GM18873 (cell line): ENCODE data around the gene TIMM23.
"Not testable (repeated sequence)": the region's sequence is repeated elsewhere in the genome, so short reads cannot be mapped to it uniquely, and the experiment has no call there.

Experiments
- ATAC-seq: cut with Tn5 transposase; IDR thresholded peaks from one replicate; pipeline ENCODE4 v1.9.1; 2021; ENCODE audit warnings: mild to moderate bottlenecking, moderate library complexity, moderate number of reproducible peaks; ENCODE audit not compliant: unreplicated experiment, low FRiP score

The TIMM23 gene

DNA sequence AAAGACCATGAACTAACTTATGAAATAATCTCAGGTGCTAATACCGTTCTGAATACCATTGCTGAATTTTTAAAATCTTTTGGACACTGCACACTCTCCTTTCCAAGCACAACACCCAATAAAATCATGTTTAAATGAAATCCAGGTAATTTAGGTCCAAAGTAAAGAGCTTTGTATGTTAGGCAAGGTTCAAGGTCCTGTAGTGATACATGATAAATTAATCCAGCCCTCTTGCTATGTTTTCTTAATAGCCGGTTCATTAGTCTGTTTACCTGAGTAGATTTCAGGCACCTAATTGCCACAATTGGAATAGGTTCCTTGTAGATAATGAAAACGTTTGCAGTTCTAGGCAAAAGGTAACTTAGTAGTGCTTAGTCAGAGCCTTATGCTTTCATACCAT lies 13.3 kb downstream of the TIMM23 start:
- ATAC-seq, result not testable (repeated sequence)

DNA sequence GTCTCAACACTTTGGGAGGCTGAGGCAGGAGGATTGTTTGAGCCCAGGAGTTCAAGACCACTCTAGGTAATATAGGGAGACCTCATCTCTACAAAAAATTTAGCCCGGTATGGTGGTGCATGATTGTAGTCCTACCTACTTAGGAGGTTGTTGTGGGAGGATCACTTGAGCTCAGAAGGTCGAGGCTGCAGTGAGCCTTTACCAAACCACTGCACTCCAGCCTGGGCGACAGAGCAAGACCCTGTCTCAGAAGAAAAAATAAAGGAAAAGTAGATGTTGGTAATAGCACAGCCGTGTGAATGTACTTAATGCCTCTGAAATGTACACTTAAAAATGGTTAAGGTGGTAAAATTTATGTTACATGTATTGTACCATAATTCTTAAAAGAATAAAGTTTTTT lies 25.3 kb downstream of the TIMM23 start:
- ATAC-seq, result no peak

DNA sequence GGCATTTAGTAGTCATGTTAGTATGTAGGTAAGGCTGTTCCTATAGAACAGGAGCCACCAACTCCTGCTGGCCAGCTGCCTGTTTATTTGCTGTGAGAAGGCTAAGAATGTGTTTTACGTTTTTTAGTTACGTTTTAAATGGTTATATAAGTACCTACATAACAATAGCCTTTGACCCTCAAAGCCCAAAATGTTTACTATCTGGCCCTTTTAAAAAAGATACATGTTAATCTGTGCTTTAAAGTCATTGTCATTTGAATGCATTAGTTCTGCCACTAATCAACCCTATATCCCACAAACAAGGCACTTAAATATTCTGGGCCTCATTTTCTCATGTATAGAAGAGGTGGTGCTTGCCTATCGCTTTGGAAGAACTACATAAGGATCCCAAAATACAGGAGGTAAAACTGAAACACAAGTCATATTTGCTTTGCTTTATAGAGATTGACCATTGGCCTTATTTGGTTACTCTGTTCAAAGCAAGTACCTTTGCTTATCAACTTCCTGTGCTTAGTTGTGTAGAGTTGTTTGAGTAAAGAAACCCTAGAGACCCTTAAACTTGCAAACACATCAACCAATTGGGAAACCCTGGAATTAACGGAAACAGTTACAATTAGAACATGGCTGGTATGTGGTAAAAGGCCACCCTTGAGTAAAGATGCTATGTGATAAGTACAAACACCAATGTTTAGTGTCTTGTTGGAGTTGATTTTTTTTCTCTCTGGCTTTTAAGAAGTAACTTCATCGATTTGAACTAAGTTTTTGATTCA lies 25.9 kb downstream of the TIMM23 start:
- no peak for ATAC-seq

DNA sequence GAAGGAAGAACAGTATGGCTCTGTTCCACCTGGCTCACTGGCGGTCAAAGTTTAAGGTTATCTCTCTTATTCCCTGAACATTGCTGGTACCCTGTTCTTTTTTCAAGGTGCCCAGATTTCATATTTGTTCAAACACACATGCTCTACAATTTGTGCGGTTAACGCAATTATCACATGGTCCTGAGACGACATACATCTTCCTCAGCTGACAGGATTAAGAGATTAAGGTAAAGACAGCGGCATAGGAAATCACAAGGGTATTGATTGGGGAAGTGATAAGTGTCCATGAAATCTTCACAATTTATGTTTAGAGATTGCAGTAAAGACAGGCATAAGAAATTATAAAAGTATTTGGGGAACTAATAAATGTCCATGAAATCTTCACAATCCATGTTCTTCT lies 27.7 kb downstream of the TIMM23 start:
- ATAC-seq, result not testable (repeated sequence)

DNA sequence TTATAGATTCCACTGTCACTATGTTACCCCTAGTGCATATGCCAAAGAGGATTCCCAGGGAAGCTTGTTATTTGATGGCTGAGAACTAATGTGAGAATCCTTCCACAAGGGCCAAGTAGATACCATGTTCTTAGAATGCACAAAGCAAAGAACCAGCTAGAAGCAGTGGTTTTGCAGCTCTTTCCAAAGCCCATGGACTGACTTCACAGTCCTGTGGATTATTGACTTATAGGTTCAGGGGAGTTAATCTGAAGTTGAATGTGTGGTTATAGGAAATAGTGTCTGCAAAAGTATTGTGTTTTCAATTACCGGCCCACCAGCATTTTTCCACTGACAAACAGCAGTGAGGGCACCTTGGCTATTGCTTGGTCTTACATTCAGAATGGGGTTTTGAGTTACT lies 28.2 kb downstream of the TIMM23 start:
- no peak for ATAC-seq

DNA sequence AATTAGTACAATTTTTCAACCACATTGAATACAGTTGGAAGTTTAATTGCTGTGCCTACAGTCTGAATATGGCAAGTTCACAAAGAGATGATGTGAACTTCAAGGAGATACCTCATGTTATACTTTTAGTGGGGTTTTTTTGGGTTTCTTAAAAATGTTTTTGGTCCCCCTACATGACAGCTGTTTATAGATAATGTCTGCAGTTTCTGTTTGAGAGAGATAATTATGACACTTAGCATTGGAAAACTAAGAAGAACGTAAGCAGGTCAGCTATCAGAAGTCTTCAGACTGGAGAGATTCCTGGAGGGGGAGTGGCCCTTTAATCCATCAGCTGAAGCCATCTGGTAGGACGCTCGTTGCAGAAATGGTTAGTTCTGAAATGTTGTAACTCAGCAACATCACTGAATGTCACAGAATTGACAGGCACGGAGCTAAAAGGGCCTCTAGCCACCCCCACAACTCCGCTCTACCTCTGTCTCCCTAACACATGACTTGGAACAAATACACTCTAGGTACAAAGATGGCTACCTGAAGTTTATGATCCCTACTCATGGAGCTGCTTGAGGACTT lies 29.0 kb downstream of the TIMM23 start:
- no peak for ATAC-seq

DNA sequence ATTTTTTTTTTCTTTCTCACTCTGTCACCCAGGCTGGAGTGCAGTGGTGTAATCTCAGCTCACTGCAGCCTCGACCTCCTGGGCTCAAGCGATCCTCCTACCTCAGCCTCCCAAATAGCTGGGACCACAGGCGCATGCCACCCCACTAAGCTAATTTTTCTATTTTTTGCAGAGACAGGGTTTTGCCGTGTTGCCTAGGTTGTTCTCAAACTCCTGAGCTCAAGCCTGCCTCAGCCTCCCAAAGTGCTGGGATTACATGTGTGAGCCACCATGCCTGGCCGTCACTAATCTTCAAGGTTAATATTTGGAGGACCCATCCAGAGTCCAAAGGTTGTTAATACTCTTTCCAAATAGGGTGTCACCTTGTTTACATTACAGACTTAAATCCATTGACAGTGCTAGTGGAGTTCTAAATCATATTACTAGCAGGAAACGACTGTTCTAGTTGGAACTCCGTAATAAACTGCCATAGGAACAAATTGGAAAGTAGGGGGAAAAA lies 29.9 kb downstream of the TIMM23 start:
- ATAC-seq, result not testable (repeated sequence)

DNA sequence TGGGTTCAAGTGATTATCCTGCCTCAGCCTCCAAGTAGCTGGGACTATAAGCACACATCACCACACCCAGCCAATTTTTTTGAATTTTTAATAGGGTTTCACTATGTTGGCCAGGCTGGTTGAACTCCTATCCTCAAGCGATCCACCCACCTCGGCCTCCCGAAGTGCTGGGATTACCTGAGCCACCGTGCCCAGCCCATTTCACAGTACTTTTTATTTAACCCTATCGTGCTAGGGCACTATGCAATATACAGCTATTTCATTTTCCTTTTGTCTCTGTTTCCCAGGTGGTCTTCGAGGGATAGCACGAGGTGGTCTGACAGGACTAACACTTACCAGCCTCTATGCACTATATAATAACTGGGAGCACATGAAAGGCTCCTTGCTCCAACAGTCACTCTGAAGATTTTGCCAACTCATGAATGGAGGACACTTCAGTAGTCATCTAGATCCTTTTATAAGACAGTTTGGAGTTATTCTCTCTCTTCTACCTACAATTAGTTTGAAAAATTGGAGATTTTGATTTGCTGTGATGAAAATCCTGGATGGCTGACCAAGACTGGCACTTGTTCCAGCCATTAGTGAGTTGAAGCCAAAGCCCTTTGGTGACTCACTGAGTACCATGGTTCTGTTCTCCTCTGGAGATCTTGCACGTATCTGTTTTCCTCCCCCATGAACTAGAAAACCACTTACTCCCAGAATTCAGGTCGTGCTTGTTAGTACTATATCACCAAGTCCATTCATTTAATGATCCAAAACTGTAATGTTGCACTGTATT lies 30.8 kb downstream of the TIMM23 start:
- ATAC-seq, result no peak

DNA sequence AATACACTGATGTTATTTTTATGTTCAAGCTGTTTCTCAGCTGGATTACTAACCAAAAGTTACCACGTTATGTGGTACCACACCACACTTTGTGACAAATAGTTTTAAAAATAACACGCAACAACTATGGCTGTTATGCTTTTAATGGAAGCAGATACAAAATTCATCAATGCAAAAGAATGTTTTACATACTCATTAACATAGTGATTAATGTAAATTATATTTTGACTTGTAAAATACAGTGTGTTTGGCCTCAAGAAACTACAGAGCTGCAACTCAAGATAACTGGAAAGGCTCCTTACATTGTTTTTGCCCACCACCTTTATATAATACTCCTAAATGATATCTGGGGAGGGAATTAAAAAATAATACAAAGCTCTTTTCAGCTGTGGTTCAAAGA lies 32.7 kb downstream of the TIMM23 start:
- ATAC-seq, result no peak

DNA sequence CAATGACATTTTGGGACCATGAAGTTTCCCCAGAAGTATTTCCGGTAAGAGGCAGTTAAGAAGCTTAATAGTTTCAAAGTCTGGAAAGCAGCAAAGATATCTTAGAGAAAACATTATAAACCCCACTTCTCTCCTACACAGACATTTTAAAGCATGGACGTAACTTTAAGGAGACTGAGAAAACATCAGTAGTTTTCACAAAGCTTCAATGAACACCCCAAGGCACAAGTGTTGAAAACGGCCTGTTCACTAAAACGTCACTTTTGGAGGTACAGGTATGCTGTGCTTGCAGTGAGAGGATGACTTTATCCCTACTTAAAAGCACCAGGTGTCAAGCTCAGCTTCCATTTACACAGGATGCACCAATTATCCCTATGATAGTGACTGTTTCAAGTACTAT lies 33.1 kb downstream of the TIMM23 start:
- no peak for ATAC-seq

DNA sequence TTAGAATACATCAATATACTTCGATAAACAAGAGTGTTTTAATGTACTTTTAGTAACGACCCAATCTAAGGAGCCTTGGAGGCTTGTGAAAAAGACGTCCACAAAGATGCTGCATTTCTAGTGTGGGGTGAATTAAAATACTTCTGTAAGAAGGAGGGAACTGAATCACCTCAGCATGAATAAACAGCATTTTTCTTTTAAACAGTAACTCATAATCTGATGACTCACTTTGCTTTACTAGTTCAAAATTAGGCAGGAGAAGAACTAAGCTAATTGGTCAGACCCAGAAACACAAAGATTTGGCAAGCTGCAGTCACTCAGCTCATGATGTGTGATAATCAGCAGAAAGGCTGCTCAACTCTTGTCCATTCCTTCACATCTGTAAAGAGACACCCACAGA lies 33.9 kb downstream of the TIMM23 start:
- ATAC-seq, result no peak

DNA sequence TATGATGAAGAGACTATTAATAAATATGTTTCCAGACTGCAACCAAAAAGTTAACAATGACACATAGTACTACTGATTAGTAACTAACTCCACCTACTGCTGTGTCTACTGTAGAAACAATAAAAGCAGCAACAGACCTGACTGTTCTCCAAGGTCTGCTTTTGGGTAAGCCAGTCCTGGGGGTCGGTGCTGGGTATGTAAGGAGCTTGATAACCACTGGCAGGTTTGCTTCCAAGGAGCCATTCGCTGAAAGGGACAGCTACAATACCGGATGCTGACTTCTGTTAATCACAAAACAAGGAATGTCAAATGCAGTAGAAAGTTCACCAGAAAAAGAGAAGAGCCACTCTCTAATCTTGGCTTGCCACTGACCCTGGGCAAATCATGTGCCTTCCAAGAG lies 40.5 kb downstream of the TIMM23 start:
- no peak for ATAC-seq

DNA sequence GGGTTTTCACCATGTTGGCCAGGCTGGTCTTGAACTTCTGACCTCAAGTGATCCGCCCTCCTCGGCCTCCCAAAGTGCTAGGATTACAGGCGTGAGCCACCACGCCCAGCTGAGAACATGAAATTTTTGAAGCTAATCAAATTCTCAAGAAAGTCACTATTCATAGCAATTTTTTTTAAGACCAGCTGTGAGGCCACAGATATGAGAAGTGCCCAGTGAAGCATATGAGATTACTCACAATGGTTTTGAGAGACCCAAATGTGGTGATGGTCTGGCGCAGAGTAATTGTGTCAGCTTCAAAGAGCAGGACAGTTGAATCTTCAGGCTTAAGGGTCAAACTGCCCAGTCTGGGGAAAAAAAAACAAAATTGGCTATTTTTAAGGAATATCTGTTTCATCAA lies 41.9 kb downstream of the TIMM23 start:
- ATAC-seq, result no peak

DNA sequence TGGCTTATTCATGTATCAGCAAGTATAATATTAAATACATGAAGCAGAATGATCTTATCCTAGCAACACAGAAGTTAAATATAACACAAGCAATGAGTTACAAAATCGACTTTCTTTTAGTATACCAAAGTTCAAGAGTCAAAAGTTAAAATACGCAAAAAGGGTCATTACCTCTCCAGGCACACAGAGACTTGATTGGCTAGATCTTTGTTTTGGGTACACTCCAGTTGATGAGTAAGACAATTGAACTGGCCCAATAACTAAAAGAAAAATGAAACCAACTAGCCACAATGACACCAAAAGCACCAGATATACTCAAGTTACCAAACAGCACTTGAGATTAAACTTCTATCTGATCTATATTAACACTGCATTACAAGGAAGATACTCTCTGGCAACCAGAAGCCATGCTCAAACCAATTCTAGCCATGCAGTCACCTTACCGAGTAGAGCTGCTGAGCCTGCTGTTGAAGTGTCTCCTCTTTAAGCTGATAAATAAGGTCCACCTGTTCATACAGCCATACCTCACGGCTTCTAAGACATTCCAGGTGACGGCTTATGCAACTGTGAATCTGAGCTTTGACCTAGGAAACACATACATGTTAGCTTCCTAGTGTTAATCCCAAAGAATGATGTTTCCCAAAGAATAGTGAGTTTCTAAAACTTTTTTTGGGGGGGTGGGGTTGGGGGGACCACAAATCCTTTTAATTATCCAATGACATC lies 42.6 kb downstream of the TIMM23 start:
- no peak for ATAC-seq

DNA sequence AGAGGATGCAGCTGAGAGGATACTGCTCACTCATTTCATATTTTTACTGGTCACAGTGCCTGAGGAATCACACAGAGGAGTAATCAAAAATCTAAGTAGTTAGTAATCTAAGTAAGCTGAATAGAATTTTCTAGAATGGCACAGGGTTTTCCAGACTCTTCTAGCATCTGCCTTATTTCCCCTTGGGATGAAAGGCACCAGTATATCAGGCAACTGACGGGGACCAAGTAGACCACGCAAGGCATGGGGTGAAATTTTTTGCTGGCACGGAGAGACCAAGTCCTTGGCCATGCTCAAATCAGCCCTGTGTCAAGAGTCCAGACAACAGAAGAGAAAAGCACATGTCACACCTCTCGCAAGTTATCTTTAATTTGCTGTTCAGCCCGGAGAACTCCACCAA lies 43.9 kb downstream of the TIMM23 start:
- ATAC-seq, result no peak

DNA sequence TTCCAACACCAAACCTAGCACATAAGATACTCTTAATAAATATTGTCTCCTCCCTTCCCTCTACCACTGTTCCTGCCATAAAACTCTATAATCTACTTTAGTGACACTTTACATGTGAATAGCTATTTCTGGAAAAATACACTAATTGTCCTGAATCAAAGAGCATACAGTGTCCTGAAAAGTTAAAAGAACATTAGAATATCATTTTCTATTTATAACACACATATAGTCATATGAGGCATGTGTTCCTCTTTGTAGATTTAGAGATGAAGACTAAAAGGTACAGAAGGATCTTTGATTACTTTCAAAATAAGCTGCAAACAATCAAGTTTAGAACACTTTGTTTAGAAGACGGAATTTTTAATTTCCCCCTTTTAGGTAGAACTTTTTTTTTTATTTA lies 44.5 kb downstream of the TIMM23 start:
- no peak for ATAC-seq

DNA sequence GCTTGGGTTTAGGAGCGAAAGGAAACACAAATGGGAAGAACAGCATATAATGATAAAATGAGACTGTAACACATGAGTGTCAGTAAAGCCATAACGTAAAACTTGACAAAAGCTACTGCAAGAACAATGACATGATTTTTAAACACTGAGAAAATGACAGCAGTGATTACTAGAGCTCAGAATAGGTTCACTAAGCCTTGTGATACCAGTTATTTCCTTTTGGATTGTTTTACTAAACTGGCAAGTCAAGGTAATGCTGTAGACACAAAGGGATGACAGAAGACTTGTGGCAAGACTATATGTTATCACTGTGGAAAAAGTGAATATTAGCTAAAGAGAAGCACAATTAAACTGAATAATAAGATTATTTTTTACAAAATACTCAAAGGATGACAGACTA lies 45.4 kb downstream of the TIMM23 start:
- ATAC-seq, result no peak

DNA sequence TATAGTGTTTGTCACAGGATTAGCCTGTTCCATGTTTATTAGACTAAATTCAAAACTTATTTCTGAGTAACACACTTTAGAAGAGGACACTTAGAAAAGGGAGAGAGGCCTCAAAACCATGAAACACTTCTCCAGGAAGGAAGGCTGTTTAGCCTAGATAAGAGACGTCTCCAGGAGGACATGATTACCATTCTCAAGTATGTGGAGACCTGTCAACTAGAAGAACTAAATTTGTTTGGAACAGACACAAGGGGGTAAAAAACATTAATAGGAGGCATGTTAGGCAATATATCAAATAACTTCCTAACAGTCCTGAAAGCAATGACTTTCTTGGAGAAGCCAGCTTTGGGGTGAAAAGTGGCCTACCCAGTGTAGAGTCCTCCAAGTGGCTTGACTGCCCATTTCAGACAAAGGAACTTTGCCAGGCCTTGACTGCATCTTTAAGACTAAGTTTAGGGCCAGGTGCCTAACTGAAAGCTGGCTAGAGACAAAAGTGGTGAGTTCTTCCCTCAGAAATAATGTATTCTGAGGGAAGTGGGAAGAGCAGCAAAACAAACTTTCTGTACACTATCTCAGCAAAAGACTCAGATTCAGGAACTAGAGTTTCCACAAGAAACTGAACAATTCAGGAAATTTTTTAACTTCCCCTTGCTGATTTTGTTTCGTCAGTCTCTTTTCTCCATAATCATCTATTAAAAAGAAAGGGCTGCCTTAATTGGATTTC lies 46.3 kb downstream of the TIMM23 start:
- ATAC-seq, result no peak

DNA sequence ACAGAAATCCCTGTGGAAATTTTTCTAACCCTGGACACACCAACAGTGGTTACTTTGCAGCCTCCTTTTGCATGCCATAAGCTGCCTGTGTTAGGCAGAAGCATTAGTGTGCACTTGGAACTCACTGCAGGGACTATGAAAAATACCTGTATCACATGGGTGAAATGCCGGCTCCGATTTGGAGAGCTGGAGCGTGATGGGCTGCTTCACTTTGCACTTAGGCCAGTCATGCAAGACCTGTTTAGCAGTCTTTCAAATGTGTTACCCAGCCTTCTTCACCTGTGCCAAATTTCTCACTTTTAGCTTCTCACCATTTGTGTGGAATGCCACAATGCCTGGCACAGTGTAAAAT lies 46.9 kb downstream of the TIMM23 start:
- no peak for ATAC-seq

DNA sequence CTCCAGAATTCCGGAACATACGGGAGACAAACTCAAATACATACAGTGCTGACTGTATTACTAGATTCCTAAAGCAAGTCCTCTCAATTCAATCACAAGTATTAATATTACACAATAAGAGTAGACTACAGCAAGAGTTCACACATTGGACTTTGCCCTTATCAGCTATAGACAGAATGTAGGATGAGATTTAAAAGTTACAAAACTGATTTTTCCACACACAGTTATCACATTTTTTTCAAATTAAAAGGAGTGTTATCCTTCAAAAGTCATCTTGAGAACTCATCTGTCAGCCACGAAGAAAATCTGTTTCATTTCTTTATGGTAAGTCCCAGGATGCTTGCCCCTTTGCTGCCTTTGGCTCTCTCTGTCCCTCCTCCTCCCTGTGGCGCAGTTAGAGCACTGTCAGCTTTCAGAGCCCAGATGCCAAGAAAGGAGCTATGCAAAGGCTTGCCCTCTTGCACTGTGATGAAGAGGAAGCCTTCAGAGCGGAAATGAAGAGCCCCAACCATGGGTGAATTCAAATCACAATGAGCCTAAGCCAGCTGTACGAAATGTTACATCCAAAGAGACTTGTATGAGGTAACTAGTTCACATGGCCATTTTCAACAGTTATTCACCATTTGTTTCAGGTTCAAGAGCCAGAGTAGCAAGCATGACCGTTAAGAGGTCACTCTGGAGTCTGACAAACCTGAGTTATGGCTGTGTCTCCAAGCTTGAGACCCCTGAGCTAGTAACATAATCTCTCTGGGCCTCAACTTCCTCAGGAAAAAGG lies 47.5 kb downstream of the TIMM23 start:
- ATAC-seq, result no peak
